NCI-H1048 (cell line): Measurements from ENCODE around the gene SNPH.

Experiments
- DNase-seq: peaks from one replicate; lab custom pipeline; 2025; lab: John Stamatoyannopoulos, UW

SNPH gene

GRCh38 chr20:1287787-1288569 lies 21.9 kb downstream of the SNPH start:
- DNase-seq = no peak

GRCh38 chr20:1291191-1291741 lies 25.2 kb downstream of the SNPH start:
- no peak for DNase-seq

GRCh38 chr20:1292620-1293019 lies 26.5 kb downstream of the SNPH start:
- no peak for DNase-seq

GRCh38 chr20:1293641-1294379 lies 27.7 kb downstream of the SNPH start:
- no peak for DNase-seq

GRCh38 chr20:1294497-1294896 lies 28.4 kb downstream of the SNPH start:
- no peak for DNase-seq

- no peak for DNase-seq
These were observed 29.3 kb downstream of the SNPH start for GRCh38 chr20:1295276-1295930.

- no peak for DNase-seq
These were observed 30.1 kb downstream of the SNPH start for GRCh38 chr20:1296117-1296610.

GRCh38 chr20:1296922-1297321 lies 30.8 kb downstream of the SNPH start:
- no peak for DNase-seq

- no peak for DNase-seq
These were observed 31.4 kb downstream of the SNPH start for GRCh38 chr20:1297486-1297885.

GRCh38 chr20:1298166-1298565 lies 32.1 kb downstream of the SNPH start:
- no peak for DNase-seq

- DNase-seq = no peak
These were observed 32.9 kb downstream of the SNPH start for GRCh38 chr20:1298888-1299511.

- no peak for DNase-seq
These were observed 33.4 kb downstream of the SNPH start for GRCh38 chr20:1299522-1299921.

GRCh38 chr20:1300083-1300840 lies 34.2 kb downstream of the SNPH start:
- DNase-seq = no peak

- no peak for DNase-seq
These were observed 35.0 kb downstream of the SNPH start for GRCh38 chr20:1301031-1301529.

- no peak for DNase-seq
These were observed 36.8 kb downstream of the SNPH start for GRCh38 chr20:1302685-1303541.

- DNase-seq = no peak
These were observed 38.8 kb downstream of the SNPH start for GRCh38 chr20:1304710-1305515.

GRCh38 chr20:1305712-1306111 lies 39.6 kb downstream of the SNPH start:
- DNase-seq = no peak

GRCh38 chr20:1306316-1307135 lies 40.4 kb downstream of the SNPH start:
- DNase-seq = no peak
